PC-3 (cell line): Measurements from ENCODE around the gene TRMT61A. TPM values are rescaled to one million over a fixed set of nuclear protein-coding genes. Genes with fewer than 3 reads are reported as not detected.

Source experiments
- ATAC-seq: fragments of 200-7000 bp; cut with Tn5 transposase; 2 replicates; pipeline ENCODE4 v1.9.1; 2020; ENCODE audit warnings: mild to moderate bottlenecking, moderate library complexity
- BruUV-seq: library from RNA; stranded (reverse); fragments of 400-500 nt; replicated peaks from 2 replicates; lab custom pipeline; 2021; lab: Mats Ljungman, UMichigan
- CTCF ChIA-PET: fragments of 300-600 bp; sonication (Branson Sonifier 250); formaldehyde crosslinking; loops from one replicate; lab custom pipeline; 2022; ENCODE audit warnings: antibody characterized with exemption; lab: Charles Lee
- POLR2A ChIA-PET: fragments of 300-600 bp; sonication (Branson Sonifier 250); formaldehyde crosslinking; loops from one replicate; lab custom pipeline; 2022; ENCODE audit warnings: antibody characterized with exemption; ENCODE audit not compliant: unreplicated experiment; lab: Charles Lee
- DNase-seq: peaks from one replicate; pipeline ENCODE4 v3.0.0-alpha.2; 2015
- H2AFZ ChIP-seq: fragments of 300-600 bp; sonication (generic); 2 replicates; pipeline ENCODE4 v1.6.0; 2016; ENCODE audit warnings: antibody characterized with exemption, low read length
- H3F3A ChIP-seq: fragments of 300-600 bp; sonication (generic); one replicate; pipeline ENCODE4 v1.6.0; 2017; ENCODE audit warnings: antibody characterized with exemption, low read length, control low read depth, mild to moderate bottlenecking; ENCODE audit not compliant: unreplicated experiment
- H3K27ac ChIP-seq: fragments of 300-600 bp; sonication (generic); 2 replicates; pipeline ENCODE4 v1.5.1; 2016; ENCODE audit warnings: mild to moderate bottlenecking, low read length
- H3K27me3 ChIP-seq: fragments of 300-600 bp; sonication (generic); 2 replicates; pipeline ENCODE4 v1.6.1; 2016; ENCODE audit warnings: low read length, mixed read lengths
- H3K36me3 ChIP-seq: fragments of 300-600 bp; sonication (generic); 2 replicates; pipeline ENCODE4 v1.6.1; 2016; ENCODE audit warnings: low read depth, mixed run types, low read length, mixed read lengths
- H3K4me1 ChIP-seq: fragments of 300-600 bp; sonication (generic); 2 replicates; pipeline ENCODE4 v1.5.1; 2016; ENCODE audit warnings: low read length; ENCODE audit not compliant: insufficient read depth
- H3K4me2 ChIP-seq: fragments of 300-600 bp; sonication (generic); 2 replicates; pipeline ENCODE4 v1.6.0; 2016; ENCODE audit warnings: low read length
- H3K4me3 ChIP-seq: fragments of 300-600 bp; sonication (generic); 2 replicates; pipeline ENCODE4 v1.5.1; 2016; ENCODE audit warnings: mild to moderate bottlenecking, low read length, mixed read lengths
- H3K79me2 ChIP-seq: fragments of 300-600 bp; sonication (generic); 2 replicates; pipeline ENCODE4 v1.6.1; 2017; ENCODE audit warnings: low read length, mixed read lengths
- H3K9ac ChIP-seq: fragments of 300-600 bp; sonication (generic); 2 replicates; pipeline ENCODE4 v1.6.0; 2016; ENCODE audit warnings: mild to moderate bottlenecking, low read length
- H3K9me2 ChIP-seq: fragments of 300-600 bp; sonication (generic); replicated peaks from 2 replicates; pipeline ENCODE4 v1.6.1; 2016; ENCODE audit warnings: mixed run types, low read length, mixed read lengths
- H3K9me3 ChIP-seq: fragments of 300-600 bp; sonication (generic); 2 replicates; pipeline ENCODE4 v1.6.1; 2016; ENCODE audit warnings: low read length, mixed read lengths
- H4K20me1 ChIP-seq: fragments of 300-600 bp; sonication (generic); 2 replicates; pipeline ENCODE4 v1.6.1; 2016; ENCODE audit warnings: low read length, mixed read lengths
- CTCF ChIP-seq: fragments of 300-600 bp; sonication (generic); conservative IDR thresholded peaks from 2 replicates; pipeline ENCODE4 v1.5.1; 2017; ENCODE audit warnings: antibody characterized with exemption, low read depth, mild to moderate bottlenecking, low read length
- EZH2 ChIP-seq: fragments of 300-600 bp; sonication (generic); IDR thresholded peaks from one replicate; pipeline ENCODE4 v1.6.1; 2017; ENCODE audit warnings: antibody characterized with exemption, mild to moderate bottlenecking, low read length; ENCODE audit not compliant: unreplicated experiment
- EZH2phosphoT487 ChIP-seq: fragments of 300-600 bp; sonication (generic); IDR thresholded peaks from 2 replicates; pipeline ENCODE4 v1.6.1; 2018; ENCODE audit warnings: mild to moderate bottlenecking, antibody characterized with exemption, low read length, borderline replicate concordance
- intact Hi-C: fragments of 100-400 bp; cut with micrococcal nuclease; formaldehyde crosslinking; loops from 2 replicates; pipeline ENCODE4 v1.9.0; 2023
- total RNA-seq: library from RNA; depleted of rRNA; stranded (reverse); fragments of >200 nt; gene quantifications from 2 replicates; pipeline ENCODE4 v1.2.3, GENCODE V29; 2014

Gene TRMT61A
- total RNA-seq, 1 experiment from 2014 or later: 51.2 TPM

GRCh38 chr14:103560691-103561090 is 31.7 kb downstream of the TRMT61A start:
- no TSS peak for BruUV-seq

DNA sequence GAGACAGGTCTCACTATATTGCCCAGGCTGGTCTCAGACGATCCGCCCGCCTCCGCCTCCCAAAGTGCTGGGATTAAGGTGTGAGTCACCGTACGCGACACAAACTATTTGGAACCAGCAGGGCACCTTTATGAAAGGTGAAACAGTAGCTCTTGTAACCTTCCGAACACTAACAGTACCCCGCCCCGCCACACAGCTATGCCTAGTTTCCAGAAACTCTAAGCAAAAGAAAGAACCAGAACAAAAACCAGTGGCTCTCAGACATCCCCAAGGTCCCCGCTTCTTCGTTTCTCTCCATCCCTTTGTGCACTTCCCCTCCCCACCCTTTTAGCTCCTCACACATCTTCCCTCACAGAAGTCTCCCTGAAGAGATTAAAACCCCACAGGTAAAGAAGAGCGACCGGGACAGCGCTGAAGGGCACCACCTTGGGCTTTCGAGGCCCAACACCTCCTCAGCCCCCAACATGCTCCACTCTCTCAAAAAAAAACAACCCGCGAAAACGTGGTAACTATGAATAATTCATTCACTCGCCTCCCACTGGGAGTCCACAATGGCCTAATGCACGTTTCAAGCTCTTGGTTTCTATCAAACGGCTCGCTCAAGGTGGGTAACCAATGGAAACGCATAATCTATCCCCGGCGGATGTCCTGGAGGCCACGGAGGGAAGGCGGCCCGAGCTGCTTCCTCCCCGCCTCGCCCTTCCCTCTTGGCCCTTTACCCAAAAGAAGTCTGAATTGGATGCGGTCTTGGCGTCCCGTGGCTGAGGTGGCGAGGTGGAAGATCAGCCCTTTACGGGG is 32.6 kb downstream of the TRMT61A start:
- Histone ChIP-seq H3K36me3 (peaks cover 23% of the 10 kb centered on the region), H3K79me2 (peaks cover 97% of the 10 kb centered on the region), H3K9me2 (no peaks in the 10 kb centered on the region), H3K9me3 (no peaks in the 10 kb centered on the region), H2AFZ (peak overlapping the region; percentile 80; the same call in 1 of the 2 replicates), H3K4me2 (peak overlapping the region; percentile 92), H3K27me3 (no peaks in the 10 kb centered on the region), H3K27ac (peak overlapping the region; percentile 84), H3K9ac (peak overlapping the region; percentile 97), H3K4me1 (peaks cover 41% of the 10 kb centered on the region), H3F3A (no peaks in the 10 kb centered on the region), H3K4me3 (peak overlapping the region; percentile 89), H4K20me1 (peaks cover 42% of the 10 kb centered on the region)
- BruUV-seq: no TSS peak
- CTCF ChIA-PET: no interaction called here
- POLR2A ChIA-PET: interaction anchor here (0.5 to 1.5 kb wide), 5 partner anchors 9 to 161 kb away, joined by 3 to 7 read pairs (median 4); no protein-coding TSS in a partner anchor
- intact Hi-C loops: no loop called here
- ATAC-seq: peak; percentile 21
- TF ChIP-seq EZH2 (no peak), CTCF (no peak), EZH2phosphoT487 (no peak)
- peak; percentile 74 for DNase-seq

More at GRCh38 chr14:103560691-103561090, 31.7 kb downstream of the TRMT61A start:
- CTCF ChIA-PET: no interaction called here
- Histone ChIP-seq H3F3A (no peaks in the 10 kb centered on the region), H3K27ac (0 out of 2 replicates have a peak overlapping the region, but pooled peaks have one; percentile 4), H3K36me3 (peaks cover 21% of the 10 kb centered on the region), H3K79me2 (peaks cover 94% of the 10 kb centered on the region), H3K9me3 (no peaks in the 10 kb centered on the region), H3K9ac (peak overlapping the region; percentile 97; the same call in 1 of the 2 replicates), H2AFZ (no peak overlapping the region), H3K4me2 (peak overlapping the region; percentile 92), H3K27me3 (no peaks in the 10 kb centered on the region), H3K4me1 (peaks cover 41% of the 10 kb centered on the region), H3K4me3 (peak overlapping the region; percentile 89), H4K20me1 (peaks cover 42% of the 10 kb centered on the region), H3K9me2 (no peaks in the 10 kb centered on the region)
- POLR2A ChIA-PET: interaction anchor here (0.5 to 1.5 kb wide), 3 partner anchors 8 to 46 kb away, joined by 3 to 5 read pairs (median 4); no protein-coding TSS in a partner anchor
- intact Hi-C loops: no loop called here
- no peak for TF ChIP-seq EZH2phosphoT487
- no peak for TF ChIP-seq EZH2
- no peak for TF ChIP-seq CTCF
- ATAC-seq (no peak), DNase-seq (no peak)

GRCh38 chr14:103562179-103562428 is 33.1 kb downstream of the TRMT61A start:
- DNase-seq (peak; percentile 20), ATAC-seq (peak; percentile 37)
- TF ChIP-seq EZH2: no peak
- no peak for TF ChIP-seq CTCF
- no peak for TF ChIP-seq EZH2phosphoT487
- peaks cover 37% of the 10 kb centered on the region for H4K20me1 ChIP-seq
- H3K9me3 ChIP-seq: no peaks in the 10 kb centered on the region
- intact Hi-C loops: no loop called here
- peaks cover 24% of the 10 kb centered on the region for H3K36me3 ChIP-seq
- H3K27me3 ChIP-seq: no peaks in the 10 kb centered on the region
- peak overlapping the region; percentile 80 for H2AFZ ChIP-seq
- H3K27ac ChIP-seq: peak overlapping the region; percentile 84
- H3K4me1 ChIP-seq: peaks cover 41% of the 10 kb centered on the region
- no peaks in the 10 kb centered on the region for H3K9me2 ChIP-seq
- H3K9ac ChIP-seq: peak overlapping the region; percentile 97
- POLR2A ChIA-PET: interaction anchor here (0.6 to 1.5 kb wide), 2 partner anchors 11 to 41 kb away, joined by 3 to 4 read pairs; no protein-coding TSS in a partner anchor
- H3K79me2 ChIP-seq: peaks cover 97% of the 10 kb centered on the region
- CTCF ChIA-PET: no interaction called here
- no TSS peak for BruUV-seq
- H3K4me2 ChIP-seq: peak overlapping the region; percentile 92
- H3K4me3 ChIP-seq: peak overlapping the region; percentile 89
- no peaks in the 10 kb centered on the region for H3F3A ChIP-seq
